GM21447 (cell line): ENCODE measurements around the gene MED31.
"Not testable (repeated sequence)": the region's sequence is repeated elsewhere in the genome, so short reads cannot be mapped to it uniquely, and the experiment has no call there.

Experiments
- ATAC-seq: cut with Tn5 transposase; IDR thresholded peaks from one replicate; pipeline ENCODE4 v1.9.1; 2021; ENCODE audit not compliant: unreplicated experiment

Gene MED31

DNA sequence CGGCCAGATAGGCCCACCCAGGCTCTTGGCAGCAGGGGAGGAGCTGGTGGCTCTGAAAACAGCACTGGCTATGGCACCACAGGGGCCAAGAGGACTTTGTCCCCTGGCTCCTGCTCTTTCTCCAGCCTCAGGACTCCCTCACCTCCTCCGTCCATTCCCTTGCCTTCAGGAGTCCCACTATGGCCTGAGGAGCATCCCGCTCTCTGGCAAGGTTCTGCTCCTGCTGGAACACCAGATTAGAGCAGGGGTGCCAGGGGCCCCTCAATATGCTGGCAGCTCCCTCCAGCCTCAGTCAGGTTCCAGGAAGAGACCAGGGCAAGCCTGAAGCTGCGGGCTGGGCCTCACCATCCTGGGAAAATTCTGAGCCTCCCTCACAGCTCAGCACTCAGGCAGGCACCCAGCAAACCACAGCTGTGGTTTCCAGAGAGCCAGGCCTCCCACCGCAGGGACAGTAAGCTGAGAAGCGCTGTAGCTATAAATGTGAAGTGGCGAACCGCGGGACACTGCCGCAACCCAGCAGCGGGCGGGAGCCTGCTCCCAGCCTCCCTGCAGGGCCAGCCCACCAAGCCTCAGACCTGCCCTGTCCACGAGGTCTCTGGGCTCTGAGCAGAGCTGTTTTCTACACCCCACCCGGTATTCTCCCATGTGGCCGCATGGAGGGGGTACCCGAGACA is 25.9 kb upstream of the MED31 start:
- ATAC-seq, result no peak

GRCh38 chr17:6676802-6677157 is 25.4 kb upstream of the MED31 start:
- no peak for ATAC-seq

GRCh38 chr17:6675201-6675825 is 23.9 kb upstream of the MED31 start:
- no peak for ATAC-seq

DNA sequence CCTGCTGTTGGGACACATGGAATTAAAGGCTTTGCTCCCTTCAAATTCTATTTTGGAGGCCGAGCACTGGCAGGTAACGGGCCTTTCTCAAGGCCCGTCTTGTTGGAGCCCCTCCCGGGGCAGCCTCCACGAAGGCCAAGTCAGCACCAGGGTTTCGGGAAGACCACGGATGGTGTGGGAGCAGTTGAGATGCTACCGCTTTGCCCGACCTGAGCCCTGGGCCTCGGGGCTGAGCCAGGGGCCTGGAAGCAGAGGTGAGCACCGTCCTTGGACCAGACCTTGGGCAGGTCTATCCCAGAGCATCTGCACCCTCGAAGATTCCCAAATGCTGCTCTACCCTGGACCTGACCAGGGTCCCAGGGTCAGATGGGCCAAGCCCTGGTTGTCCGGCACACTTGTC is 23.2 kb upstream of the MED31 start:
- no peak for ATAC-seq

DNA sequence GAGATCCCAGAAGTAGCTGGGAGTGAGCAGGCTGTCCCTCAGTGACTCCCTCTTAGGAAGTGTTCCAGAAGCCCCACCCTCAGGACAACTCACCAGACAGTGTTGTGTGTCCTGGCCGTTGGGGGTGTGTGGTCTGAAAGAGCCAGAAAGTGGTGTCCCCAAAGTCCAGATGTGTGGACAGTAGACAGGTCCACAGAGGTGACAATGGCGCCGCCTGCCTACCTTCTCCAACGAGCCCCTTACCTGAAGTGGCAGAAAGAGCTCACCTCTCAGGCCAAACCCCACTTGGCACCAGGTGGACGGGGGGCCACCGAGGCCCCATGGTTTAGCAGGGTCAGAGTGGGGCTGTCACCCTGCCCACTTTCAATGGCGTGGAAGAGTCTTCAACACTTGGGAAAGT is 20.0 kb upstream of the MED31 start:
- ATAC-seq, result no peak

DNA sequence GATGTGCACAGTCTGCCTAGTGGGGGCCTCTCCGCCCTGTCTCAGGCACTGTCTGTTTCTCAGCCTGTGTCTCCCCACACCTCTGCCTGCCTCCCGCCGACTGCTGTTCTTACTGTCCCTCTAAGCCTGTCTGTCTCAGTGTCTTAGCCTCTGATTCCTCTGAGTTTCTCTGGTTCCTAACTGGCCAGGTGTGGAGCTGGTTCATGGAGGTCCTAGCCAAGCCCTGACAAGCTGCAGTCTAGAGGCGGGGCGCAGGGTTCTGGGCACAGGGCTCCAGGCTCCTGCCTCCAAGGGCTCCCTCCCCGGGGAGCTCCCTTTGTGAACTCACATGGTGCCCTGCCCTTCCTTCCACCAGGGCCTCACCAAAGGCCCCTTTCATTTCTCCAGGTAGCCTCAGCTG is 19.6 kb upstream of the MED31 start:
- ATAC-seq, result no peak

DNA sequence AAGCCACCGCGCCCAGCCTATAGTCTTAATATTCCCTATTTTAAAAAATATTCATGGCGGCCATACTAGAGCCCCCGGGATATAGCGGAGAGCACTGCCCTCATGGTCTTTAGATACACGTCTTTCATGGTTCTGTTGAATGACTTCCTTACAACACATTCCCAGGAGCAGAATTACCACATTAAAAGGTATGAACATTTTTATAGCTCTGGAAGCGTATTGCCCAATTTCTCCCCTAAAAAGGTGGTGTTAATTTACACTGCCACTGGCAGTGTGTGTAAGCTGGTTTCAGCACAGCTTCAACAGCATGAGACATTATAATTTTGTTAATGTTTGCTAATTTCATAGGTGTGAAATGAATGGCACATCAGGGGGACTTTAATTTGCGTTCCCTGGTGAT is 19.2 kb upstream of the MED31 start:
- no peak for ATAC-seq

DNA sequence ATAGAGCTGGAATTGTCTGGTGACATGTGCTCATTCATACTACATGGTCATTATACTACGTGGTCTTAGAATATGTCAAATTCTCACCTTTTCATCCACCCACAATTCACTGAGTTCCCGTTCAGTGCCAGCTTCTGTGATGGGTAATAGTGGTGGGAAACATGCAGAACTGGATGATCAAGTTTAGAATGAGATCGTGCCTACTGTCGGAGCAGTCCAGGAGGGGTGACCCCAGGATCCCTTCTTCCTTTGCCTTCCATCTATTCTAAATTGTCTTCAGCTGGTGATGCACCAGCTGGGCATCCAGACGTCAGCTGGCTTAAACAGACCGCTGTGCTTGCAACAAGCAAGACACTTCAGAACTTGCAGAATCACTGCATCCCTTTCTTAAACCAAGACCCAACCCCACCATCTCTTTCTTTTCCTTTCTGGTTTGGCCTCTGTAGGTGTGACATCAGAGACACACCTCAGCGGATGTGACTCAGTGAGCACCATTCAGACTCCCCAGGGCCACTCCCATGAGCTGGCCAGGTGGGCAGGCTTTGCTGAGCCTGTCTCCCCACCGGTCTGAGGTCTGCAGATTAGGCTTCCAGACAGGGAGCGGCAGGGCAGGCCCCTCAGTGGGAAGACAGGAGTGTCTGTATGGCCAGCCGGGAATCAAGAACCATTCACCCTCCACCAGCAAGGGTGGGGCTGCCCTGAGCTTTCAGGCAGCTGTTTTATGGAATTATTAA is 18.2 kb upstream of the MED31 start:
- no peak for ATAC-seq

GRCh38 chr17:6668727-6669425 is 17.5 kb upstream of the MED31 start:
- ATAC-seq, result no peak

- ATAC-seq, result no peak
Measured at GRCh38 chr17:6668219-6668618, 16.8 kb upstream of the MED31 start.

GRCh38 chr17:6667516-6667915 is 16.1 kb upstream of the MED31 start:
- no peak for ATAC-seq

- no peak for ATAC-seq
Measured at GRCh38 chr17:6666557-6666956, 15.2 kb upstream of the MED31 start.

DNA sequence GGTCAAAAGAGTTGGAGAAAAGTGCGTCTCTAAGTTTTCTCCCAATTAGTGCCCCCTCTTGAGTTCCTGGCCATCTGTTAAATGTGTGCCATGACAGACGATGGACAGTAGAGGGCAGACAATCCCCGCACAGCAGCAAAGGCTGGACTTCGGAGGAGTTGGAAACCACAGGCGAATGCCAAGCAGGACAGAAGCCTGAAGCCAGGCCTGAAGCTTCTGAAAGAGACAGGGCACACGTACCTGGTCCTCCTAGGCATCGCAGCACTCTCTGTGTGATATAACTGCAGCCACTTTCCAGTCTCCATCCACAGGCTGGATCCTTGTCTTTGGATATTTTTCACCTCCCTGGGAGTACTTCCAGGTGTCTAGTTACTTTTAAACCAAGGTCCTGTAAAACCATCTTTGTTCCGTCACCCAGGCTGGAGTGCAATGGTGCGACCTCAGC is 14.7 kb upstream of the MED31 start:
- ATAC-seq, result no peak

GRCh38 chr17:6663200-6663599 is 11.8 kb upstream of the MED31 start:
- not testable (repeated sequence) for ATAC-seq

GRCh38 chr17:6661464-6661848 is 10.1 kb upstream of the MED31 start:
- ATAC-seq, result no peak

GRCh38 chr17:6660805-6661463 is 9.5 kb upstream of the MED31 start:
- peak; percentile 59 for ATAC-seq

- ATAC-seq, result no peak
Measured at GRCh38 chr17:6660101-6660500, 8.7 kb upstream of the MED31 start.

DNA sequence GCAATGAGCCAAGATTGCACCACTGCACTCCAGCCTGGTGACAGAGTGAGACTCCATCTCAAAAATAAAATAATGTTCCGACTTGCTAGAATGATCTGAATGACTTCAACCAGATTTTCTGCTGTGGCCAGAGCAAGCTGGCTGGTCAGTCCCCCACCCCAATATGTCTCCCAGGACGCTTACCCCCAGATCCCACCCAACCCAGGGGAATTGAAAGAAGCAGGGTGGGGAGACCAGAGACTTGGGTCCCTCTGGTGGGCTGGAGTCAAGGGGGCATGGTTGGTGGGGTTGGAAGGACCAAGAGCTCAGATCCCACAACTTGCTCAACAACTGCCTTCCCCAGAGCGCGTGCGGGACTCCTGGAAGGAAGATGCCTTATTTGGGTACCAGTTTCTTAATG is 7.0 kb upstream of the MED31 start:
- ATAC-seq, result not testable (repeated sequence)

DNA sequence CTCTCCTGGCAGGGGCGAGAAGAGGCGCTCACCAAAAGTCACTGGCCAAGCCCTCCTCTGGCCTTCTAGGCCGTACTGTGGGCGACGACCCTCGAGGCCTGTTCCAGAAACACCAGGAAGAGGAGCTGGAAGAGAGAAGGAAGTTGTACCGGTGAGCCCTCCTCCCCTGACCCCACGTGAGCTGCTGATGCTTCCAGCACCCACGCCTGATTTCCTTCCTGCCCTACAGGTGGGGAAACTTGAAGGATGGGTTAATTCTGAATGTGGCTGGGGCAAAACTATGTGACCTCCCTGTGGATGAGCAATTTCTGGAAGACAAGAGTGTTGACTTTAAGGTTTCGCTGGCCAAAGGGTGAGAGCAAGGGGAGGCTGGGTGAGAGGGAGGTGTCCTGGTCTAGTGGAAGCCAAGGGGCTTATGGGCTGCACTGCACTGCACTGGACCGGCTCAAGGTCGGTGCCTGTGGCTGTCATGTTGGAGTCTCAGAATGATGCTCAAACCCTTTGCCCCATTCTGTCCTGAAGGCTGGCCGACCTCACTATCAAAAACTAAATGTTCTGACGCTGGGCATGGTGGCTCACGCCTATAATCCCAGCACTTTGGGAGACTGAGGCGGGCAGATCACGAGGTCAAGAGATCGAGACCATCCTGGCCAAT is 6.4 kb upstream of the MED31 start:
- no peak for ATAC-seq

DNA sequence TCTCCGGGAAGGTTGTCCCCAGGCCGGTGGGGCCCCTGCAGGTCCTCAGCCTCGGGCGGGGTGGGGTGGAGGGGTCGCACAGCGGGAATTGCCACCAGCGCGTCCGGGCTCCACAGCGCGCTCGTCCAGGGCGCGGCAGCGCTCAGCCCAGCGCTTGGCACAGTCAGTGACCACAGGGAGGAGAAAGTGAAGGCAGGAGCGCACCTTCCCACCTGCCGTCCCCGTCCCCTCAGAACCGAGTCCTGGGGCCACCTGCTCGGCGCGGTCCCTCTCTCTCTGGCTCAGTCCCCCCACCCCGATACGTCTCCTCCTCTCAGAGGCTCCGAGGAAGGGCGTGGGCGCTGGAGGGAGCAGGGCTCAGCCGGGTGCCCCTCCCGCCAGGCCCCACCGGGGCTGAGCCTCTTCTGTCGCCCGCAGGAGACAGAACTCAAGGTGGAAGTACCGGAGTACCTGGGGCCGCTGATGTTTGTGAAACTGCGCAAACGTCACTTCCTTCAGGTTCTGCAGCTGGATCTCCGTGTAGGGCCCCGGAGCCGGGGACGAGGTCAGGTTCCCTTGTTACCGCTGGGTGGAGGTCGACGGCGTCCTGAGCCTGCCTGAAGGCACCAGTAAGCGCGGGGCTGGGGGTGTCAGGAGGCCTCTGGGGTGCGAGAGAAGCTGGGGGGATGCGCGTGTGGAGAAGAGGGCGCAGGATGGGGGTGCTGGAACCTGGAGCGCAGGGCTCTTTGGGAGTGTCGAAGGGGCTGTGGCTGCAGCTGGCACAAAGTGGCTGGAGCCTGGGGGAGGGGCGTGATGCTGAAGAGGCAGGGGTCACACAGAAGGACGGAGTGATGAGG is 5.6 kb upstream of the MED31 start:
- peak; percentile 41 for ATAC-seq
